Measurements from ENCODE around the gene RMDN2. TPM values are rescaled to one million over a fixed set of nuclear protein-coding genes. Genes with fewer than 3 reads are reported as not detected.

Gene RMDN2
- total RNA-seq, 2 donors from 2014 or later, result 3.9 to 4.9 TPM

GRCh38 chr2:37890893-37891495 is 34.1 kb upstream of the RMDN2 start:
- Mint-ChIP-seq H3K4me3 (no peak overlapping the region), H3K4me1 (peaks cover 2% of the 10 kb centered on the region), H3K36me3 (ENCODE audit: low read depth) (no peaks in the 10 kb centered on the region), H3K27me3 (ENCODE audit: insufficient read depth) (peaks cover 8% of the 10 kb centered on the region), H3K9me3 (no peaks in the 10 kb centered on the region), H3K27ac (no peak overlapping the region)
- Histone ChIP-seq H3K9me3 (ENCODE audit: control insufficient read depth, low read length) (no peaks in the 10 kb centered on the region), H3K27ac (ENCODE audit: low read depth, low read length) (no peak overlapping the region), H3K4me3 (ENCODE audit: low read length) (no peak overlapping the region), H3K27me3 (ENCODE audit: control insufficient read depth, insufficient read depth, low read length, poor library complexity, severe bottlenecking) (no peaks in the 10 kb centered on the region), H3K4me1 (ENCODE audit: control insufficient read depth, insufficient read depth, low read length) (no peaks in the 10 kb centered on the region), H3K36me3 (ENCODE audit: control insufficient read depth, insufficient read depth, low read length) (no peaks in the 10 kb centered on the region), H3K9ac (ENCODE audit: extremely low read depth, low read length, poor library complexity, severe bottlenecking) (no peak overlapping the region)
- TF ChIP-seq CTCF (conservative IDR thresholded peaks at IDR 0.05), result peak; percentile 88
- DNase-seq, result peak; percentile 94
- WGBS, 2 experiments (ENCODE audit: insufficient coverage in 1 of 2, insufficient read length in 1 of 2), result 30 to 33% methylated on average over 6 to 8 of the region's 8 CpGs

DNA sequence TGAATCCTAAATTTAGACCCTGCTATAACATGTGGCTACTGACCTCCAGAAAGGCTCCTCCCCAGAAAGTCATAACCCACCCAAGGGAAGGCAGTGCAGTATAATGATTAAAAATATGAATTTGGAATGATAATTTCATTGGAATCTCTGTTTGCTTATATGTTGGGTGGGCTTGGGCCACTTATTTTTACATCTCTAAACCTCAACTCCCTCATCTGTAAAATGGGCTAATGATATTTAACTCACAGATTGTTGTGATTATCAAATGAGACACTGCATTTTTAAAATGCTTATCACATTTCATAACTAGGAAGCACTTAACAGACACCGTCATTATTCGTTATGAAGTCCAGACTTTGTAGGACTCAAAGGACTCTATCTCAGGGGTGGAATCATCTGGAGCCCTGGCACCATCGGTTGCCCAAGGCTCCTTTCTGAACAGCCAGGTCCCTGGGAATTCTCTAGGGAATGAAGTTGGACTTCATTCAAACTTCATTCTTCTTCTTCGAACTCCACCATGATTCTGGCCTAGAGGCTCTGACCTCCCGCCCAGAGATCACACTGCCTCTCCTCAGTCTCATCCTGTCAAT is 33.1 kb upstream of the RMDN2 start:
- Histone ChIP-seq H3K4me3 (ENCODE audit: low read length) (no peak overlapping the region), H3K27ac (ENCODE audit: low read depth, low read length) (no peak overlapping the region), H3K9ac (ENCODE audit: extremely low read depth, low read length, poor library complexity, severe bottlenecking) (no peak overlapping the region), H3K27me3 (ENCODE audit: control insufficient read depth, insufficient read depth, low read length, poor library complexity, severe bottlenecking) (no peaks in the 10 kb centered on the region), H3K4me1 (ENCODE audit: control insufficient read depth, insufficient read depth, low read length) (no peaks in the 10 kb centered on the region), H3K9me3 (ENCODE audit: control insufficient read depth, low read length) (no peaks in the 10 kb centered on the region), H3K36me3 (ENCODE audit: control insufficient read depth, insufficient read depth, low read length) (no peaks in the 10 kb centered on the region)
- H3K36me3 Mint-ChIP-seq (ENCODE audit: low read depth), result no peaks in the 10 kb centered on the region
- H3K4me1 Mint-ChIP-seq, result peaks cover 6% of the 10 kb centered on the region
- H3K27ac Mint-ChIP-seq, result no peak overlapping the region
- no peak for DNase-seq
- H3K9me3 Mint-ChIP-seq, result no peaks in the 10 kb centered on the region
- TF ChIP-seq CTCF (conservative IDR thresholded peaks at IDR 0.05), result no peak
- H3K4me3 Mint-ChIP-seq, result no peak overlapping the region
- 75 to 84% methylated on average over 4 to 5 of the region's 5 CpGs for WGBS, 2 experiments (ENCODE audit: insufficient coverage in 1 of 2, insufficient read length in 1 of 2)
- peaks cover 8% of the 10 kb centered on the region for H3K27me3 Mint-ChIP-seq (ENCODE audit: insufficient read depth)

DNA sequence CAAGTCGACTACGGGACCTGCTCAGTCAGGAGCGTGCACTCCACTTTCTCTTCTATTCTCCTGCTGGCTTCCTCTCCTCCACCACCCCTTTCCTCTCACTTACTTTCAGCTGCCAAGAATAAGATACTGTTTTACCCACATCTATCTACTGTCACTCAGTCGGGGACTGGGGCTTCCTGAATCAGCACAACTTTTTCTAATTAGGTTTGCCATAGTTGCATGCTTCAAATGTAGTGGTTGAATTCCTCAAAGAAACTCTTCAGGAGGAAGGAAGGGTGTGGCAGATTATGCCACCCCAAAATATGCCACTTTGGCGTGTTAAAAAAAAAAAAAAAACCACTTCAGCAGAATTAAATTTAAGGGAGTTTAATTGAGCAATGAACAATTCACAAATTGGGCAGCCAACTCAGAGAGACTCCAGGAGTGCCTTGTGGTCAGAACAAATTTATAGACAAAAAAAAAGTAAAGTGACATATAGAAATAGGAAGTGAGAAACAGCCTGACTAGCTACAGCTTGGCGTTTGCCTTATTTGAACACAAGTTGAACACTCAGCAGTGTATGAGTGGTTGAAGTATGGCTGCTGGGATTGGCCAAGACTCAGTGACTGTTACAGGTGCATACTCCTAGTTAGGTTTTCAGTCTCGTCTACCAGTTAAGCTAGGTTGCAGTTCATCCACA is 32.5 kb upstream of the RMDN2 start:
- Histone ChIP-seq H3K9ac (ENCODE audit: extremely low read depth, low read length, poor library complexity, severe bottlenecking) (no peak overlapping the region), H3K9me3 (ENCODE audit: control insufficient read depth, low read length) (no peaks in the 10 kb centered on the region), H3K27me3 (ENCODE audit: control insufficient read depth, insufficient read depth, low read length, poor library complexity, severe bottlenecking) (no peaks in the 10 kb centered on the region), H3K4me3 (ENCODE audit: low read length) (no peak overlapping the region), H3K4me1 (ENCODE audit: control insufficient read depth, insufficient read depth, low read length) (no peaks in the 10 kb centered on the region), H3K27ac (ENCODE audit: low read depth, low read length) (no peak overlapping the region), H3K36me3 (ENCODE audit: control insufficient read depth, insufficient read depth, low read length) (no peaks in the 10 kb centered on the region)
- Mint-ChIP-seq H3K27ac (no peak overlapping the region), H3K27me3 (ENCODE audit: insufficient read depth) (peaks cover 8% of the 10 kb centered on the region), H3K4me1 (peaks cover 10% of the 10 kb centered on the region), H3K4me3 (no peak overlapping the region), H3K36me3 (ENCODE audit: low read depth) (no peaks in the 10 kb centered on the region), H3K9me3 (no peaks in the 10 kb centered on the region)
- WGBS, 2 experiments (ENCODE audit: insufficient coverage in 1 of 2, insufficient read length in 1 of 2), result 78 to 84% methylated on average over 5 to 7 of the region's 7 CpGs
- no peak for TF ChIP-seq CTCF (conservative IDR thresholded peaks at IDR 0.05)
- no peak for DNase-seq
